ENCODE data around the gene SCYL1.

Gene SCYL1

GRCh38 chr11:65493367-65494176 lies 31.3 kb upstream of the SCYL1 start:
- peak; percentile 53 for DNase-seq

DNA sequence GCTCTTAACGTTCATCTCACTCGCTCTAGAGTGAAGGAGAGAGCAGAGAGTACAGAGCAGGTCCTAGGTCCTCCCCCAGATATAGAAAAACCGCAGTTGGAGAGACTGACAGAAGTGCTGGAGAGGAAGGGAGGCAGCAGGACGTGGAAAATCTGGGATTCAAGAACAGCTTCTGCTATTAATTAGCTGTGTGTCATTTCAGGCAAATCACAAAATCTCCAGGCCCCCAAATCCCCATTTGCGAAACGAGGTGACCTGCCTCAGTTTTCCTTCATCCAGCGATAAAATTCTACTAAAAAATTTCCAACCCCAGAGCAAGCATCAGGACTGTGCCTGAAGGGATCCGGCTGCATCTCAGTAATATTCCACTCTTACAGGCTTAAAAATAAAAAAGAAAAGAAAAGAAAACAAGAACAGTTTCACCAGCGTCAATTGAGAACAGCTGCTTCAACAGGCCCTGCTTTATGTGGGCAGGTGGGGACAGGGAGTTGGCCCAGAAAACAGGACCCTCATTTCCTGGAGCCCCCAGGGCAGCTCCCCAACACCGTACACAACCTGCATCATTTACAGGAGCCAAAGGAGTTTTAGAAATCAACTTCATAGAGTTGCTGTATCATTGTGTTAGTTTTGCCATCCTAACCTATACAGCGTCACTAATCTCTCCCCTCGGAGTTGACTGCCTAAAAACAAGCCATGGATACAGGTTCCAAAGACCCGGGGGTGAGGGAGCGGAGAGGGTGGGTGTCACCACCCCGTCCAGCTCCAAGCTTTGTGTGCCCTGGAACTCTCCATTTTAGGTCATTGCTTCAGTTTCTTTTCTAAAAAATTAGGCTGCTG lies 28.4 kb upstream of the SCYL1 start:
- DNase-seq, result peak; percentile 75

- peak; percentile 100 for DNase-seq
Measured at GRCh38 chr11:65497141-65498041, 27.5 kb upstream of the SCYL1 start.

DNA sequence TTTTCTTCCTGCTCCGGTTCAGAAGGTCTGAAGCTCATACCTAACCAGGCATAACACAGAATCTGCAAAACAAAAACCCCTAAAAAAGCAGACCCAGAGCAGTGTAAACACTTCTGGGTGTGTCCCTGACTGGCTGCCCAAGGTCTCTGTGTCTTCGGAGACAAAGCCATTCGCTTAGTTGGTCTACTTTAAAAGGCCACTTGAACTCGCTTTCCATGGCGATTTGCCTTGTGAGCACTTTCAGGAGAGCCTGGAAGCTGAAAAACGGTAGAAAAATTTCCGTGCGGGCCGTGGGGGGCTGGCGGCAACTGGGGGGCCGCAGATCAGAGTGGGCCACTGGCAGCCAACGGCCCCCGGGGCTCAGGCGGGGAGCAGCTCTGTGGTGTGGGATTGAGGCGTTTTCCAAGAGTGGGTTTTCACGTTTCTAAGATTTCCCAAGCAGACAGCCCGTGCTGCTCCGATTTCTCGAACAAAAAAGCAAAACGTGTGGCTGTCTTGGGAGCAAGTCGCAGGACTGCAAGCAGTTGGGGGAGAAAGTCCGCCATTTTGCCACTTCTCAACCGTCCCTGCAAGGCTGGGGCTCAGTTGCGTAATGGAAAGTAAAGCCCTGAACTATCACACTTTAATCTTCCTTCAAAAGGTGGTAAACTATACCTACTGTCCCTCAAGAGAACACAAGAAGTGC lies 26.7 kb upstream of the SCYL1 start:
- DNase-seq, result peak; percentile 82

GRCh38 chr11:65498727-65498976 lies 26.2 kb upstream of the SCYL1 start:
- DNase-seq, result no peak

- DNase-seq, result peak; percentile 98
Measured at GRCh38 chr11:65498977-65499712, 25.7 kb upstream of the SCYL1 start, which contains the start of gene MALAT1. Gene MALAT1, plus strand, starts transcription at chr11:65499045.

DNA sequence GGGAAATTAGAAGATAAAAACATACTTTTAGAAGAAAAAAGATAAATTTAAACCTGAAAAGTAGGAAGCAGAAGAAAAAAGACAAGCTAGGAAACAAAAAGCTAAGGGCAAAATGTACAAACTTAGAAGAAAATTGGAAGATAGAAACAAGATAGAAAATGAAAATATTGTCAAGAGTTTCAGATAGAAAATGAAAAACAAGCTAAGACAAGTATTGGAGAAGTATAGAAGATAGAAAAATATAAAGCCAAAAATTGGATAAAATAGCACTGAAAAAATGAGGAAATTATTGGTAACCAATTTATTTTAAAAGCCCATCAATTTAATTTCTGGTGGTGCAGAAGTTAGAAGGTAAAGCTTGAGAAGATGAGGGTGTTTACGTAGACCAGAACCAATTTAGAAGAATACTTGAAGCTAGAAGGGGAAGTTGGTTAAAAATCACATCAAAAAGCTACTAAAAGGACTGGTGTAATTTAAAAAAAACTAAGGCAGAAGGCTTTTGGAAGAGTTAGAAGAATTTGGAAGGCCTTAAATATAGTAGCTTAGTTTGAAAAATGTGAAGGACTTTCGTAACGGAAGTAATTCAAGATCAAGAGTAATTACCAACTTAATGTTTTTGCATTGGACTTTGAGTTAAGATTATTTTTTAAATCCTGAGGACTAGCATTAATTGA lies 25.0 kb upstream of the SCYL1 start:
- no peak for DNase-seq

DNA sequence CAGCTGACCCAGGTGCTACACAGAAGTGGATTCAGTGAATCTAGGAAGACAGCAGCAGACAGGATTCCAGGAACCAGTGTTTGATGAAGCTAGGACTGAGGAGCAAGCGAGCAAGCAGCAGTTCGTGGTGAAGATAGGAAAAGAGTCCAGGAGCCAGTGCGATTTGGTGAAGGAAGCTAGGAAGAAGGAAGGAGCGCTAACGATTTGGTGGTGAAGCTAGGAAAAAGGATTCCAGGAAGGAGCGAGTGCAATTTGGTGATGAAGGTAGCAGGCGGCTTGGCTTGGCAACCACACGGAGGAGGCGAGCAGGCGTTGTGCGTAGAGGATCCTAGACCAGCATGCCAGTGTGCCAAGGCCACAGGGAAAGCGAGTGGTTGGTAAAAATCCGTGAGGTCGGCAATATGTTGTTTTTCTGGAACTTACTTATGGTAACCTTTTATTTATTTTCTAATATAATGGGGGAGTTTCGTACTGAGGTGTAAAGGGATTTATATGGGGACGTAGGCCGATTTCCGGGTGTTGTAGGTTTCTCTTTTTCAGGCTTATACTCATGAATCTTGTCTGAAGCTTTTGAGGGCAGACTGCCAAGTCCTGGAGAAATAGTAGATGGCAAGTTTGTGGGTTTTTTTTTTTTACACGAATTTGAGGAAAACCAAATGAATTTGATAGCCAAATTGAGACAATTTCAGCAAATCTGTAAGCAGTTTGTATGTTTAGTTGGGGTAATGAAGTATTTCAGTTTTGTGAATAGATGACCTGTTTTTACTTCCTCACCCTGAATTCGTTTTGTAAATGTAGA lies 24.3 kb upstream of the SCYL1 start:
- DNase-seq, result peak; percentile 80

DNA sequence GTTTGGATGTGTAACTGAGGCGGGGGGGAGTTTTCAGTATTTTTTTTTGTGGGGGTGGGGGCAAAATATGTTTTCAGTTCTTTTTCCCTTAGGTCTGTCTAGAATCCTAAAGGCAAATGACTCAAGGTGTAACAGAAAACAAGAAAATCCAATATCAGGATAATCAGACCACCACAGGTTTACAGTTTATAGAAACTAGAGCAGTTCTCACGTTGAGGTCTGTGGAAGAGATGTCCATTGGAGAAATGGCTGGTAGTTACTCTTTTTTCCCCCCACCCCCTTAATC lies 23.8 kb upstream of the SCYL1 start:
- peak; percentile 78 for DNase-seq

- peak; percentile 78 for DNase-seq
Measured at GRCh38 chr11:65501472-65502273, 23.2 kb upstream of the SCYL1 start.

DNA sequence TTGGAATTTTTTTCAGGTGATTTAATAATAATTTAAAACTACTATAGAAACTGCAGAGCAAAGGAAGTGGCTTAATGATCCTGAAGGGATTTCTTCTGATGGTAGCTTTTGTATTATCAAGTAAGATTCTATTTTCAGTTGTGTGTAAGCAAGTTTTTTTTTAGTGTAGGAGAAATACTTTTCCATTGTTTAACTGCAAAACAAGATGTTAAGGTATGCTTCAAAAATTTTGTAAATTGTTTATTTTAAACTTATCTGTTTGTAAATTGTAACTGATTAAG lies 22.7 kb upstream of the SCYL1 start:
- DNase-seq, result no peak

DNA sequence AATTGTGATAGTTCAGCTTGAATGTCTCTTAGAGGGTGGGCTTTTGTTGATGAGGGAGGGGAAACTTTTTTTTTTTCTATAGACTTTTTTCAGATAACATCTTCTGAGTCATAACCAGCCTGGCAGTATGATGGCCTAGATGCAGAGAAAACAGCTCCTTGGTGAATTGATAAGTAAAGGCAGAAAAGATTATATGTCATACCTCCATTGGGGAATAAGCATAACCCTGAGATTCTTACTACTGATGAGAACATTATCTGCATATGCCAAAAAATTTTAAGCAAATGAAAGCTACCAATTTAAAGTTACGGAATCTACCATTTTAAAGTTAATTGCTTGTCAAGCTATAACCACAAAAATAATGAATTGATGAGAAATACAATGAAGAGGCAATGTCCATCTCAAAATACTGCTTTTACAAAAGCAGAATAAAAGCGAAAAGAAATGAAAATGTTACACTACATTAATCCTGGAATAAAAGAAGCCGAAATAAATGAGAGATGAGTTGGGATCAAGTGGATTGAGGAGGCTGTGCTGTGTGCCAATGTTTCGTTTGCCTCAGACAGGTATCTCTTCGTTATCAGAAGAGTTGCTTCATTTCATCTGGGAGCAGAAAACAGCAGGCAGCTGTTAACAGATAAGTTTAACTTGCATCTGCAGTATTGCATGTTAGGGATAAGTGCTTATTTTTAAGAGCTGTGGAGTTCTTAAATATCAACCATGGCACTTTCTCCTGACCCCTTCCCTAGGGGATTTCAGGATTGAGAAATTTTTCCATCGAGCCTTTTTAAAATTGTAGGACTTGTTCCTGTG lies 22.1 kb upstream of the SCYL1 start:
- DNase-seq, result peak; percentile 72

DNA sequence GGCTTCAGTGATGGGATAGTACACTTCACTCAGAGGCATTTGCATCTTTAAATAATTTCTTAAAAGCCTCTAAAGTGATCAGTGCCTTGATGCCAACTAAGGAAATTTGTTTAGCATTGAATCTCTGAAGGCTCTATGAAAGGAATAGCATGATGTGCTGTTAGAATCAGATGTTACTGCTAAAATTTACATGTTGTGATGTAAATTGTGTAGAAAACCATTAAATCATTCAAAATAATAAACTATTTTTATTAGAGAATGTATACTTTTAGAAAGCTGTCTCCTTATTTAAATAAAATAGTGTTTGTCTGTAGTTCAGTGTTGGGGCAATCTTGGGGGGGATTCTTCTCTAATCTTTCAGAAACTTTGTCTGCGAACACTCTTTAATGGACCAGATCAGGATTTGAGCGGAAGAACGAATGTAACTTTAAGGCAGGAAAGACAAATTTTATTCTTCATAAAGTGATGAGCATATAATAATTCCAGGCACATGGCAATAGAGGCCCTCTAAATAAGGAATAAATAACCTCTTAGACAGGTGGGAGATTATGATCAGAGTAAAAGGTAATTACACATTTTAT lies 21.4 kb upstream of the SCYL1 start:
- peak; percentile 61 for DNase-seq

- peak; percentile 70 for DNase-seq
Measured at GRCh38 chr11:65503949-65504673, 20.8 kb upstream of the SCYL1 start.

GRCh38 chr11:65504674-65505465 lies 20.0 kb upstream of the SCYL1 start:
- peak; percentile 76 for DNase-seq

- DNase-seq, result peak; percentile 72
Measured at GRCh38 chr11:65505466-65506289, 19.2 kb upstream of the SCYL1 start.
